Rectal smooth muscle tissue (tissue), 1 donor: ENCODE data around the gene CIAO3.
A peak's percentile ranks its signal among the peaks of the same experiment; 100 is the strongest.
"Not testable (repeated sequence)": the region's sequence is repeated elsewhere in the genome, so short reads cannot be mapped to it uniquely, and the experiment has no call there.

Experiments used
- H3K27ac ChIP-seq: one replicate; pipeline ENCODE4 v1.7.0; 2013; ENCODE audit warnings: low read depth, low read length, inconsistent platforms
- H3K27me3 ChIP-seq: one replicate; pipeline ENCODE4 v1.7.0; 2013; ENCODE audit warnings: low read length; ENCODE audit not compliant: control insufficient read depth, insufficient read depth
- H3K36me3 ChIP-seq: one replicate; pipeline ENCODE4 v1.7.0; 2013; ENCODE audit warnings: low read length; ENCODE audit not compliant: control insufficient read depth, insufficient read depth
- H3K4me1 ChIP-seq: one replicate; pipeline ENCODE4 v1.7.0; 2013; ENCODE audit warnings: low read length; ENCODE audit not compliant: control insufficient read depth, insufficient read depth
- H3K4me3 ChIP-seq: one replicate; pipeline ENCODE4 v1.7.0; 2013; ENCODE audit warnings: low read length
- H3K9ac ChIP-seq: one replicate; pipeline ENCODE4 v1.7.0; 2013; ENCODE audit warnings: low read length

The CIAO3 gene

GRCh38 chr16:749010-749409 lies 8.2 kb upstream of the CIAO3 start:
- H3K9ac ChIP-seq, result no peak overlapping the region
- no peak overlapping the region for H3K4me3 ChIP-seq
- H3K27ac ChIP-seq, result no peak overlapping the region
- no peaks in the 10 kb centered on the region for H3K4me1 ChIP-seq
- H3K36me3 ChIP-seq, result no peaks in the 10 kb centered on the region
- peaks cover 8% of the 10 kb centered on the region for H3K27me3 ChIP-seq

- Histone ChIP-seq H3K36me3 (no peaks in the 10 kb centered on the region), H3K4me1 (no peaks in the 10 kb centered on the region), H3K9ac (no peak overlapping the region), H3K27ac (no peak overlapping the region), H3K4me3 (no peak overlapping the region), H3K27me3 (peaks cover 8% of the 10 kb centered on the region)
These were observed 7.4 kb upstream of the CIAO3 start for GRCh38 chr16:747978-748746.

GRCh38 chr16:746637-747036 lies 5.8 kb upstream of the CIAO3 start:
- no peak overlapping the region for H3K9ac ChIP-seq
- no peak overlapping the region for H3K4me3 ChIP-seq
- H3K36me3 ChIP-seq, result no peaks in the 10 kb centered on the region
- H3K27me3 ChIP-seq, result peaks cover 2% of the 10 kb centered on the region
- H3K4me1 ChIP-seq, result no peaks in the 10 kb centered on the region
- no peak overlapping the region for H3K27ac ChIP-seq

- H3K4me1 ChIP-seq, result no peaks in the 10 kb centered on the region
- H3K9ac ChIP-seq, result no peak overlapping the region
- H3K27me3 ChIP-seq, result peaks cover 2% of the 10 kb centered on the region
- H3K27ac ChIP-seq, result no peak overlapping the region
- H3K36me3 ChIP-seq, result no peaks in the 10 kb centered on the region
- H3K4me3 ChIP-seq, result no peak overlapping the region
These were observed 4.9 kb upstream of the CIAO3 start for GRCh38 chr16:745739-746138.

- Histone ChIP-seq H3K4me1 (peaks cover 3% of the 10 kb centered on the region), H3K9ac (no peak overlapping the region), H3K27ac (no peak overlapping the region), H3K4me3 (no peak overlapping the region), H3K36me3 (no peaks in the 10 kb centered on the region), H3K27me3 (peaks cover 2% of the 10 kb centered on the region)
These were observed 3.1 kb upstream of the CIAO3 start for GRCh38 chr16:743794-744500.

GRCh38 chr16:742894-743293 lies 2.1 kb upstream of the CIAO3 start:
- H3K4me3 ChIP-seq, H3K27me3 ChIP-seq, H3K4me1 ChIP-seq, H3K36me3 ChIP-seq, H3K27ac ChIP-seq, H3K9ac ChIP-seq: not testable (repeated sequence)

GRCh38 chr16:741986-742629 lies 1.3 kb upstream of the CIAO3 start:
- Histone ChIP-seq H3K27ac (no peak overlapping the region), H3K4me3 (no peak overlapping the region), H3K9ac (no peak overlapping the region), H3K36me3 (peaks cover 1% of the 10 kb centered on the region), H3K4me1 (peaks cover 3% of the 10 kb centered on the region), H3K27me3 (peaks cover 2% of the 10 kb centered on the region)

- no peak overlapping the region for H3K27ac ChIP-seq
- H3K4me1 ChIP-seq, result peaks cover 3% of the 10 kb centered on the region
- peaks cover 8% of the 10 kb centered on the region for H3K36me3 ChIP-seq
- peak overlapping the region; percentile 79 for H3K4me3 ChIP-seq
- H3K27me3 ChIP-seq, result no peaks in the 10 kb centered on the region
- peak overlapping the region; percentile 80 for H3K9ac ChIP-seq
These were observed 386 bp downstream of the CIAO3 start for GRCh38 chr16:740459-740763.

- Histone ChIP-seq H3K27ac (no peak overlapping the region), H3K4me1 (peaks cover 3% of the 10 kb centered on the region), H3K4me3 (peak overlapping the region; percentile 79), H3K27me3 (no peaks in the 10 kb centered on the region), H3K9ac (peak overlapping the region; percentile 80), H3K36me3 (peaks cover 8% of the 10 kb centered on the region)
These were observed 988 bp downstream of the CIAO3 start for GRCh38 chr16:739560-740458.

GRCh38 chr16:736936-737481 lies 3.8 kb downstream of the CIAO3 start:
- Histone ChIP-seq H3K9ac (no peak overlapping the region), H3K27ac (no peak overlapping the region), H3K36me3 (peaks cover 22% of the 10 kb centered on the region), H3K4me1 (peaks cover 3% of the 10 kb centered on the region), H3K27me3 (no peaks in the 10 kb centered on the region), H3K4me3 (no peak overlapping the region)

GRCh38 chr16:735982-736453 lies 4.8 kb downstream of the CIAO3 start:
- no peaks in the 10 kb centered on the region for H3K27me3 ChIP-seq
- no peak overlapping the region for H3K27ac ChIP-seq
- peaks cover 3% of the 10 kb centered on the region for H3K4me1 ChIP-seq
- H3K4me3 ChIP-seq, result no peak overlapping the region
- no peak overlapping the region for H3K9ac ChIP-seq
- peaks cover 22% of the 10 kb centered on the region for H3K36me3 ChIP-seq
